Liver (tissue), 9 donors: ENCODE results near the gene SASH1. TPM values are rescaled to one million over a fixed set of nuclear protein-coding genes. Genes with fewer than 3 reads are reported as not detected.
"Not testable (repeated sequence)": the region's sequence is repeated elsewhere in the genome, so short reads cannot be mapped to it uniquely, and the experiment has no call there.

Experiments used
- DNase-seq: peaks from one replicate; pipeline ENCODE4 v3.0.0-alpha.2; 2017; ENCODE audit warnings: low spot score
- H3K27ac ChIP-seq, 2 donors: one replicate each; pipeline ENCODE4 v1.7.0; 2013; ENCODE audit warnings: inconsistent platforms in 2 of 2, low read length in 2 of 2, control low read depth in 1 of 2, low read depth in 1 of 2, mild to moderate bottlenecking in 1 of 2
- H3K27me3 ChIP-seq, 4 donors: one replicate each; pipeline versions ENCODE4 v1.6.1 to v1.7.0; 2013; ENCODE audit warnings: low read length in 3 of 4, inconsistent platforms in 1 of 4, mild to moderate bottlenecking in 1 of 4, moderate library complexity in 1 of 4; ENCODE audit not compliant: control insufficient read depth in 4 of 4, insufficient read depth in 4 of 4
- H3K36me3 ChIP-seq, 4 donors: one replicate each; pipeline versions ENCODE4 v1.6.1 to v1.7.0; 2013; ENCODE audit warnings: low read length in 3 of 4, mild to moderate bottlenecking in 3 of 4, low read depth in 1 of 4, moderate library complexity in 1 of 4; ENCODE audit not compliant: control insufficient read depth in 4 of 4, insufficient read depth in 3 of 4
- H3K4me1 ChIP-seq, 4 donors: one replicate each; pipeline versions ENCODE4 v1.6.1 to v1.7.0; 2013; ENCODE audit warnings: low read length in 3 of 4, mild to moderate bottlenecking in 3 of 4, moderate library complexity in 1 of 4; ENCODE audit not compliant: control insufficient read depth in 4 of 4, insufficient read depth in 4 of 4
- H3K4me3 ChIP-seq, 3 donors: one replicate each; pipeline versions ENCODE4 v1.6.1 to v1.7.0; 2013; ENCODE audit warnings: low read length in 3 of 3, control low read depth in 1 of 3, low read depth in 1 of 3, mild to moderate bottlenecking in 1 of 3
- H3K9ac ChIP-seq, 2 donors: one replicate each; pipeline ENCODE4 v1.7.0; 2013; ENCODE audit warnings: low read length in 2 of 2, mild to moderate bottlenecking in 2 of 2, moderate library complexity in 2 of 2, control low read depth in 1 of 2, low read depth in 1 of 2
- H3K9me3 ChIP-seq, 4 donors: one replicate each; pipeline versions ENCODE4 v1.6.1 to v1.7.0; 2013; ENCODE audit warnings: low read length in 3 of 4; ENCODE audit not compliant: control insufficient read depth in 4 of 4
- FOXA1 ChIP-seq: IDR thresholded peaks from 2 replicates; pipeline ENCODE4 v1.6.1; 2016; ENCODE audit warnings: antibody characterized with exemption
- FOXA2 ChIP-seq: IDR thresholded peaks from 2 replicates; pipeline ENCODE4 v1.6.1; 2016; ENCODE audit warnings: antibody characterized with exemption
- GABPA ChIP-seq, 2 donors: IDR thresholded peaks in 1 of 2; conservative IDR thresholded peaks in 1 of 2; 2 replicates each; pipeline ENCODE4 v1.6.1; 2016; ENCODE audit warnings: antibody characterized with exemption in 2 of 2, mild to moderate bottlenecking in 1 of 2, moderate library complexity in 1 of 2
- HNF4A ChIP-seq, 2 donors: conservative IDR thresholded peaks; 2 replicates each; pipeline ENCODE4 v1.6.1; 2016; ENCODE audit warnings: antibody characterized with exemption in 2 of 2, mild to moderate bottlenecking in 2 of 2
- HNF4G ChIP-seq: IDR thresholded peaks from 2 replicates; pipeline ENCODE4 v1.6.1; 2016; ENCODE audit warnings: antibody characterized with exemption
- JUND ChIP-seq, 2 donors: IDR thresholded peaks; 2 replicates each; pipeline ENCODE4 v1.6.1; 2016; ENCODE audit warnings: antibody characterized with exemption in 2 of 2
- NR2F2 ChIP-seq: IDR thresholded peaks from 2 replicates; pipeline ENCODE4 v1.6.1; 2016; ENCODE audit warnings: antibody characterized with exemption
- RAD21 ChIP-seq, 2 donors: IDR thresholded peaks; 2 replicates each; pipeline ENCODE4 v1.6.1; 2016; ENCODE audit warnings: antibody characterized with exemption in 2 of 2, mild to moderate bottlenecking in 2 of 2
- RXRA ChIP-seq, 2 donors: IDR thresholded peaks; 2 replicates each; pipeline ENCODE4 v1.6.1; 2017 to 2018; ENCODE audit warnings: antibody characterized with exemption in 2 of 2, mild to moderate bottlenecking in 1 of 2
- SP1 ChIP-seq: IDR thresholded peaks from 2 replicates; pipeline ENCODE4 v1.6.1; 2018; ENCODE audit warnings: antibody characterized with exemption, mild to moderate bottlenecking
- TAF1 ChIP-seq: conservative IDR thresholded peaks from 2 replicates; pipeline ENCODE4 v1.6.1; 2016; ENCODE audit warnings: antibody characterized with exemption, mild to moderate bottlenecking
- YY1 ChIP-seq: IDR thresholded peaks from 2 replicates; pipeline ENCODE4 v1.6.1; 2016; ENCODE audit warnings: antibody characterized with exemption, mild to moderate bottlenecking
- WGBS: extraction: QIAGEN DNeasy Blood & Tissue Kit; methylation state at CpG from one replicate; pipeline ENCODE4 v1.1.7; 2013; 5-methylcytosine and 5-hydroxymethylcytosine counted together
- polyA plus RNA-seq, 2 donors: library from polyadenylated mRNA; stranded (reverse) in 1 of 2; unstranded in 1 of 2; fragments of 200-250 nt in 1 of 2; fragments of >200 nt in 1 of 2; fragmentation: Nextera tagmentation in 1 of 2; extraction: Ambion mirVana in 1 of 2; gene quantifications; one replicate each; pipeline versions ENCODE4 v1.2.1 to v1.2.3, GENCODE V29; 2013 to 2015
- total RNA-seq, 2 donors: library from RNA; depleted of rRNA; stranded (reverse); fragments of >200 nt; gene quantifications; one replicate each; pipeline ENCODE4 v1.2.3, GENCODE V29; 2014
- TF ChIP-seq, protein P1 (sequence below): fragments of 150-350 bp; IDR thresholded peaks from 2 replicates; pipeline ENCODE4 v1.5.1; 2017; ENCODE audit warnings: improper control_type of control experiment, low read depth, low read length; ENCODE audit not compliant: missing input control
- TF ChIP-seq, protein P2 (sequence below): IDR thresholded peaks from 2 replicates; pipeline ENCODE4 v1.6.1; 2016; ENCODE audit warnings: antibody characterized with exemption, mild to moderate bottlenecking
- TF ChIP-seq, protein P3 (sequence below): IDR thresholded peaks from 2 replicates; pipeline ENCODE4 v1.6.1; 2016; ENCODE audit warnings: antibody characterized with exemption
- TF ChIP-seq, protein P4 (sequence below): IDR thresholded peaks from 2 replicates; pipeline ENCODE4 v1.6.1; 2016; ENCODE audit warnings: antibody characterized with exemption
- TF ChIP-seq, protein P5 (sequence below): IDR thresholded peaks from 2 replicates; pipeline ENCODE4 v1.6.1; 2016; ENCODE audit warnings: antibody characterized with exemption
- donor health status: healthy.
- donor health status: healthy.
- donor health status: healthy.
- donor health status: healthy.
- donor health status: healthy.

SASH1 gene
- total and polyA plus RNA-seq, 4 donors: 3.5 to 16.4 (median 7.6) TPM

DNA sequence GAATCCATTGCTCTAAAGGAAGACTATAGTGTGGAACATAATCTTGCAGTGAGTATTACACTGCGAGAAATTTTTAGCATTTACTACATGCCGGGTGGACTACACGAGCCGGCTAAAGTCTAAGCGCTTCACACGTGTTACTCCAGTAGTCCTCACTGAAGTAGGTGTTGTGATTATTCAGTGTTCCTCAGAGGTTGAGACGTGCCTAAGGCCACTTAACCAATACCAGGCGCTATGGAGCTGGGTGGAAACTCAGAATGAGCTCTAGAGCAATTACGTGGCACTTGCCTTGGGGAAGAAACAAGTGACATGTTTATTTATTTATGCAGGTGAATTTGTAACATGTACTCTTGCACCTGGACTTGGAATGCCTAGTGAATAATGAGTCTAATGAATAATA, 46.4 kb downstream of the SASH1 start:
- no peak overlapping the region for H3K27ac ChIP-seq
- no peak for DNase-seq
- 93% methylated on average over 9 of the region's 9 CpGs for WGBS

DNA sequence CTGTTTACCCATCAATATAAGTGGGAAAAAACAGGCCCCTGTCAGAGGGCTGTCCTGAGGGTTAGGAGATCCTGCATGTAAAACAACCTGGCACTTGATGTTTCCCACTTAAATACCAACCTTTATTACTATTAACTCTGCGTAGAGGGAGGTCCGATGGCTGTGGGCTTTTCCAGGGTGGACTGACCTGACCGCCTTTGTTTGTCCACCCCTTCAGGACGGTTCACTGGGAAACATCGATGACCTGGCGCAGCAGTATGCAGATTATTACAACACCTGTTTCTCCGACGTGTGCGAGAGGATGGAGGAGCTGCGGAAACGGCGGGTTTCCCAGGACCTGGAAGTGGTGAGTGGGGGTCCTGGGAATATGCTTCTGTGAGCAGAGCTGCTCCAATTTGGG, 47.3 kb downstream of the SASH1 start:
- WGBS: 96% methylated on average over 12 of the region's 12 CpGs
- Histone ChIP-seq H3K36me3 (no peaks in the 10 kb centered on the region), H3K4me3 (no peak overlapping the region), H3K9ac (no peak overlapping the region), H3K27ac (no peak overlapping the region), H3K27me3 (no peaks in the 10 kb centered on the region), H3K4me1 (peaks cover 0 to 3% (median 2%) of the 10 kb centered on the region in 4 donors), H3K9me3 (no peaks in the 10 kb centered on the region)
- DNase-seq: no peak
- TF ChIP-seq, protein P1, sequence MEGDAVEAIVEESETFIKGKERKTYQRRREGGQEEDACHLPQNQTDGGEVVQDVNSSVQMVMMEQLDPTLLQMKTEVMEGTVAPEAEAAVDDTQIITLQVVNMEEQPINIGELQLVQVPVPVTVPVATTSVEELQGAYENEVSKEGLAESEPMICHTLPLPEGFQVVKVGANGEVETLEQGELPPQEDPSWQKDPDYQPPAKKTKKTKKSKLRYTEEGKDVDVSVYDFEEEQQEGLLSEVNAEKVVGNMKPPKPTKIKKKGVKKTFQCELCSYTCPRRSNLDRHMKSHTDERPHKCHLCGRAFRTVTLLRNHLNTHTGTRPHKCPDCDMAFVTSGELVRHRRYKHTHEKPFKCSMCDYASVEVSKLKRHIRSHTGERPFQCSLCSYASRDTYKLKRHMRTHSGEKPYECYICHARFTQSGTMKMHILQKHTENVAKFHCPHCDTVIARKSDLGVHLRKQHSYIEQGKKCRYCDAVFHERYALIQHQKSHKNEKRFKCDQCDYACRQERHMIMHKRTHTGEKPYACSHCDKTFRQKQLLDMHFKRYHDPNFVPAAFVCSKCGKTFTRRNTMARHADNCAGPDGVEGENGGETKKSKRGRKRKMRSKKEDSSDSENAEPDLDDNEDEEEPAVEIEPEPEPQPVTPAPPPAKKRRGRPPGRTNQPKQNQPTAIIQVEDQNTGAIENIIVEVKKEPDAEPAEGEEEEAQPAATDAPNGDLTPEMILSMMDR: no peak
- TF ChIP-seq FOXA2 (no peak), TAF1 (no peak), JUND (IDR thresholded peaks at IDR 0.05) (no peak), HNF4G (no peak), RAD21 (IDR thresholded peaks at IDR 0.05) (no peak), RXRA (IDR thresholded peaks at IDR 0.05) (no peak), YY1 (no peak), NR2F2 (no peak), SP1 (no peak), FOXA1 (no peak), HNF4A (conservative IDR thresholded peaks at IDR 0.05) (no peak), GABPA (IDR thresholded peaks at IDR 0.05 in 1 of 2, conservative IDR thresholded peaks at IDR 0.05 in 1 of 2) (no peak)
- TF ChIP-seq, protein P2, sequence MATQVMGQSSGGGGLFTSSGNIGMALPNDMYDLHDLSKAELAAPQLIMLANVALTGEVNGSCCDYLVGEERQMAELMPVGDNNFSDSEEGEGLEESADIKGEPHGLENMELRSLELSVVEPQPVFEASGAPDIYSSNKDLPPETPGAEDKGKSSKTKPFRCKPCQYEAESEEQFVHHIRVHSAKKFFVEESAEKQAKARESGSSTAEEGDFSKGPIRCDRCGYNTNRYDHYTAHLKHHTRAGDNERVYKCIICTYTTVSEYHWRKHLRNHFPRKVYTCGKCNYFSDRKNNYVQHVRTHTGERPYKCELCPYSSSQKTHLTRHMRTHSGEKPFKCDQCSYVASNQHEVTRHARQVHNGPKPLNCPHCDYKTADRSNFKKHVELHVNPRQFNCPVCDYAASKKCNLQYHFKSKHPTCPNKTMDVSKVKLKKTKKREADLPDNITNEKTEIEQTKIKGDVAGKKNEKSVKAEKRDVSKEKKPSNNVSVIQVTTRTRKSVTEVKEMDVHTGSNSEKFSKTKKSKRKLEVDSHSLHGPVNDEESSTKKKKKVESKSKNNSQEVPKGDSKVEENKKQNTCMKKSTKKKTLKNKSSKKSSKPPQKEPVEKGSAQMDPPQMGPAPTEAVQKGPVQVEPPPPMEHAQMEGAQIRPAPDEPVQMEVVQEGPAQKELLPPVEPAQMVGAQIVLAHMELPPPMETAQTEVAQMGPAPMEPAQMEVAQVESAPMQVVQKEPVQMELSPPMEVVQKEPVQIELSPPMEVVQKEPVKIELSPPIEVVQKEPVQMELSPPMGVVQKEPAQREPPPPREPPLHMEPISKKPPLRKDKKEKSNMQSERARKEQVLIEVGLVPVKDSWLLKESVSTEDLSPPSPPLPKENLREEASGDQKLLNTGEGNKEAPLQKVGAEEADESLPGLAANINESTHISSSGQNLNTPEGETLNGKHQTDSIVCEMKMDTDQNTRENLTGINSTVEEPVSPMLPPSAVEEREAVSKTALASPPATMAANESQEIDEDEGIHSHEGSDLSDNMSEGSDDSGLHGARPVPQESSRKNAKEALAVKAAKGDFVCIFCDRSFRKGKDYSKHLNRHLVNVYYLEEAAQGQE: no peak
- TF ChIP-seq, protein P3, sequence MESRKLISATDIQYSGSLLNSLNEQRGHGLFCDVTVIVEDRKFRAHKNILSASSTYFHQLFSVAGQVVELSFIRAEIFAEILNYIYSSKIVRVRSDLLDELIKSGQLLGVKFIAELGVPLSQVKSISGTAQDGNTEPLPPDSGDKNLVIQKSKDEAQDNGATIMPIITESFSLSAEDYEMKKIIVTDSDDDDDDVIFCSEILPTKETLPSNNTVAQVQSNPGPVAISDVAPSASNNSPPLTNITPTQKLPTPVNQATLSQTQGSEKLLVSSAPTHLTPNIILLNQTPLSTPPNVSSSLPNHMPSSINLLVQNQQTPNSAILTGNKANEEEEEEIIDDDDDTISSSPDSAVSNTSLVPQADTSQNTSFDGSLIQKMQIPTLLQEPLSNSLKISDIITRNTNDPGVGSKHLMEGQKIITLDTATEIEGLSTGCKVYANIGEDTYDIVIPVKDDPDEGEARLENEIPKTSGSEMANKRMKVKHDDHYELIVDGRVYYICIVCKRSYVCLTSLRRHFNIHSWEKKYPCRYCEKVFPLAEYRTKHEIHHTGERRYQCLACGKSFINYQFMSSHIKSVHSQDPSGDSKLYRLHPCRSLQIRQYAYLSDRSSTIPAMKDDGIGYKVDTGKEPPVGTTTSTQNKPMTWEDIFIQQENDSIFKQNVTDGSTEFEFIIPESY: no peak
- TF ChIP-seq, protein P4, sequence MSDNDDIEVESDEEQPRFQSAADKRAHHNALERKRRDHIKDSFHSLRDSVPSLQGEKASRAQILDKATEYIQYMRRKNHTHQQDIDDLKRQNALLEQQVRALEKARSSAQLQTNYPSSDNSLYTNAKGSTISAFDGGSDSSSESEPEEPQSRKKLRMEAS: no peak
- TF ChIP-seq, protein P5, sequence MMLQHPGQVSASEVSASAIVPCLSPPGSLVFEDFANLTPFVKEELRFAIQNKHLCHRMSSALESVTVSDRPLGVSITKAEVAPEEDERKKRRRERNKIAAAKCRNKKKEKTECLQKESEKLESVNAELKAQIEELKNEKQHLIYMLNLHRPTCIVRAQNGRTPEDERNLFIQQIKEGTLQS: no peak

More for the DNA sequence above, 46.4 kb downstream of the SASH1 start:
- Histone ChIP-seq H3K9ac (no peak overlapping the region), H3K4me3 (no peak overlapping the region), H3K36me3 (no peaks in the 10 kb centered on the region), H3K27me3 (no peaks in the 10 kb centered on the region), H3K9me3 (no peaks in the 10 kb centered on the region), H3K4me1 (peaks cover 0 to 3% (median 2%) of the 10 kb centered on the region in 4 donors)
- TF ChIP-seq JUND (IDR thresholded peaks at IDR 0.05) (no peak), FOXA2 (no peak), HNF4A (conservative IDR thresholded peaks at IDR 0.05) (no peak), RXRA (IDR thresholded peaks at IDR 0.05) (no peak), TAF1 (no peak), GABPA (IDR thresholded peaks at IDR 0.05 in 1 of 2, conservative IDR thresholded peaks at IDR 0.05 in 1 of 2) (no peak), RAD21 (IDR thresholded peaks at IDR 0.05) (no peak)
- TF ChIP-seq, protein P3: no peak
- TF ChIP-seq, protein P4: no peak

DNA sequence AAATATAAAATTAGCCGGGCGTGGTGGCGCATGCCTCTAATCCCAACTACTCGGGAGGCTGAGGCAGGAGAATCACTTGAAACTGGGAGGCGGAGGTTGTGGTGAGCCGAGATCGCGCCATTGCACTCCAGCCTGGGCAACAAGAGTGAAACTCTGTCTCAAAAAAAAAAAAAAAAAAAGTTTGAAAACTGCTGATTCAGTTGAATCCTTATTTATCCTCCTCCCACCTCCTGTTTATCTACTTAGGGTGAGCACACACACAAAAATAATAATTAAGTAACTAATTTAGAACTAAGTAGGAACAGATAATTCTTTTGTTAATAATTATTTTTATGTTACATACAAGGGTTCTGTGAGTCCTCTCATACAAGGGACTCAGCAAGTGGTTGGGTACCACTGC, 49.5 kb downstream of the SASH1 start:
- 93% methylated on average over 8 of the region's 8 CpGs for WGBS
- H3K27ac ChIP-seq: not testable (repeated sequence)

More for the DNA sequence above, 49.5 kb downstream of the SASH1 start:
- not testable (repeated sequence) for H3K4me3 ChIP-seq, H3K4me1 ChIP-seq, H3K27me3 ChIP-seq, H3K9ac ChIP-seq, H3K36me3 ChIP-seq, DNase-seq, H3K9me3 ChIP-seq
